Small intestine (tissue), 7 donors: ENCODE results near the gene PRIM2. TPM values are rescaled to one million over a fixed set of nuclear protein-coding genes. Genes with fewer than 3 reads are reported as not detected.
"Not testable (repeated sequence)": the region's sequence is repeated elsewhere in the genome, so short reads cannot be mapped to it uniquely, and the experiment has no call there.

Source experiments
- DNase-seq, 2 donors: peaks; one replicate each; pipeline versions ENCODE4 v3.0.0 to v3.0.0-alpha.2; 2013
- FAIRE-seq: peaks from 2 replicates; lab custom pipeline; 2012; peaks lifted over from hg19 to GRCh38; lab: Jason Lieb, UNC
- H3K27ac ChIP-seq, 3 donors: one replicate each; pipeline ENCODE4 v1.5.1; 2013; ENCODE audit warnings: low read length in 2 of 3, mild to moderate bottlenecking in 2 of 3, control low read depth in 1 of 3, inconsistent platforms in 1 of 3, low read depth in 1 of 3, moderate library complexity in 1 of 3
- H3K27me3 ChIP-seq, 3 donors: one replicate each; pipeline ENCODE4 v1.6.1; 2013; ENCODE audit warnings: low read length in 3 of 3, inconsistent platforms in 1 of 3; ENCODE audit not compliant: control insufficient read depth in 3 of 3, insufficient read depth in 3 of 3
- H3K36me3 ChIP-seq, 3 donors: one replicate each; pipeline ENCODE4 v1.6.1; 2013; ENCODE audit warnings: low read length in 3 of 3, inconsistent platforms in 1 of 3, low read depth in 1 of 3, mild to moderate bottlenecking in 1 of 3, moderate library complexity in 1 of 3; ENCODE audit not compliant: control insufficient read depth in 3 of 3, insufficient read depth in 2 of 3
- H3K4me1 ChIP-seq, 3 donors: one replicate each; pipeline ENCODE4 v1.6.1; 2013; ENCODE audit warnings: low read length in 2 of 3, inconsistent platforms in 1 of 3, low read depth in 1 of 3, mild to moderate bottlenecking in 1 of 3, moderate library complexity in 1 of 3; ENCODE audit not compliant: control insufficient read depth in 3 of 3, insufficient read depth in 2 of 3
- H3K4me3 ChIP-seq, 3 donors: one replicate each; pipeline ENCODE4 v1.5.1; 2013; ENCODE audit warnings: low read length in 3 of 3, control low read depth in 1 of 3, inconsistent platforms in 1 of 3, low read depth in 1 of 3, mild to moderate bottlenecking in 1 of 3, moderate library complexity in 1 of 3
- H3K9me3 ChIP-seq, 2 donors: one replicate each; pipeline ENCODE4 v1.6.1; 2013; ENCODE audit warnings: low read depth in 1 of 2, low read length in 1 of 2; ENCODE audit not compliant: control insufficient read depth in 2 of 2, insufficient read depth in 1 of 2
- WGBS, 3 donors: extraction: QIAGEN DNeasy Blood & Tissue Kit; methylation state at CpG; one replicate each; pipeline ENCODE4 v1.1.7; 2013; 5-methylcytosine and 5-hydroxymethylcytosine counted together
- polyA plus RNA-seq, 4 donors: library from polyadenylated mRNA; stranded (reverse) in 3 of 4; unstranded in 1 of 4; fragments of 200-250 nt in 3 of 4; fragments of 120-200 nt in 1 of 4; gene quantifications; one replicate each; pipeline versions ENCODE4 v1.2.1 to v1.2.3, GENCODE V29; 2013
- donor health status: healthy with polysubstance abuse.
- donor health status: control.
- donor health status: control.
- donor health status: Bipolar disorder and iron deficiency.
- donor health status: healthy.

The PRIM2 gene
- polyA plus RNA-seq, 4 donors: 2.7 to 9.7 (median 5.9) TPM

- H3K27me3 ChIP-seq, H3K27ac ChIP-seq, H3K4me3 ChIP-seq, DNase-seq, H3K36me3 ChIP-seq, H3K4me1 ChIP-seq, H3K9me3 ChIP-seq, FAIRE-seq: not testable (repeated sequence)
Measured at GRCh38 chr6:57559170-57559569, 241.7 kb downstream of the PRIM2 start.

- not testable (repeated sequence) for H3K27ac ChIP-seq, H3K4me3 ChIP-seq, H3K4me1 ChIP-seq, DNase-seq, H3K36me3 ChIP-seq, H3K27me3 ChIP-seq, FAIRE-seq, H3K9me3 ChIP-seq
- 95 to 97% (median 96%) methylated on average over 3 of the region's 3 CpGs for WGBS, 3 donors
Measured at GRCh38 chr6:57562233-57562632, 244.8 kb downstream of the PRIM2 start.

GRCh38 chr6:57572119-57572518 lies 254.7 kb downstream of the PRIM2 start:
- FAIRE-seq, H3K27me3 ChIP-seq, DNase-seq, H3K4me3 ChIP-seq, H3K9me3 ChIP-seq, H3K4me1 ChIP-seq, H3K36me3 ChIP-seq, H3K27ac ChIP-seq: not testable (repeated sequence)
- 87 to 93% (median 88%) methylated on average over 4 of the region's 4 CpGs for WGBS, 3 donors

DNA sequence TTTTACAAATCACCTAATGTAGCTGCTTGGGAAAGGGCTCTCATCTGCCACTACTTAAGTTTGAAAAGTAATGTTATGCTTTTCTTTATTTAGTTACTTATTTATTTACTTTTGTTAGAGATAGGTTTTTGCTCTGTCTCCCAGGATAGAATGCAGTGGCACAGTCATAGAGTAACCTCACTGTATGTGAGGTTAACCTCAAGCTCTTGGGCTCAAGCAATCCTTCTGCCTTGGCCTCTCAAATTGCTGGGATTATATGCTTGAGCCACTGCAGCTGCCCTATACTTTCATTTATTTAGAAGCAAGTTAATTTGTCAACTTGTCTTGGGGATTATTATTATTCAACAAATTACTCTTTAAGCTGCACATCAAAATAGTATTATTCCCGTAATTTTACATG lies 255.4 kb downstream of the PRIM2 start:
- FAIRE-seq, DNase-seq: not testable (repeated sequence)
- 93 to 100% (median 95%) methylated on average over 1 of the region's 1 CpG for WGBS, 3 donors

GRCh38 chr6:57577023-57577422 lies 259.6 kb downstream of the PRIM2 start:
- not testable (repeated sequence) for DNase-seq, H3K36me3 ChIP-seq, FAIRE-seq, H3K4me3 ChIP-seq, H3K27ac ChIP-seq, H3K27me3 ChIP-seq, H3K9me3 ChIP-seq, H3K4me1 ChIP-seq
- WGBS, 3 donors: 92 to 100% (median 100%) methylated on average over 1 of the region's 1 CpG

More for the DNA sequence above, 255.4 kb downstream of the PRIM2 start:
- H3K36me3 ChIP-seq, H3K27me3 ChIP-seq, H3K4me1 ChIP-seq, H3K27ac ChIP-seq, H3K9me3 ChIP-seq, H3K4me3 ChIP-seq: not testable (repeated sequence)

DNA sequence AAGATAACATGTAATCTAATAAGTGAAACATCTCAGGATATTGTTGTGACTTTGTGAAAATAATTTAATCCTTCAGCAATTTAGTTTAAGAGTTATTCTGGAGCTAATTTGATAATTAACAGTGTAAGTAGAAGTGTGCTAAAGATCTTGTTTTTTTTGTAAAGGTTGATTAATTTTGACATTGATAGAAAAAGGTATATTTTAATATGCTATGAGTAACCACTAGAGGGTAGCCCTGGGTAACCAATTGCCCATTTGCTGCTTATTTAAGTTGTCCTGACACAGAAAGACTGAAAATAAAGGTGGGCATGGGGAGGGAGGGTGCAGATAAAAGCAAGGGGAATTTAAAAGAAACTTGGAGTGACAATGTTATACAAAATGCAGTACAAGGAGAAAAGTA lies 262.1 kb downstream of the PRIM2 start:
- not testable (repeated sequence) for H3K9me3 ChIP-seq, H3K4me3 ChIP-seq, DNase-seq, H3K27me3 ChIP-seq, H3K4me1 ChIP-seq, H3K36me3 ChIP-seq, H3K27ac ChIP-seq, FAIRE-seq

- H3K27me3 ChIP-seq, H3K36me3 ChIP-seq, H3K27ac ChIP-seq, H3K4me3 ChIP-seq, FAIRE-seq, H3K9me3 ChIP-seq, DNase-seq, H3K4me1 ChIP-seq: not testable (repeated sequence)
- WGBS, 3 donors: 79 to 96% (median 91%) methylated on average over 3 of the region's 3 CpGs
Measured at GRCh38 chr6:57581586-57581985, 264.2 kb downstream of the PRIM2 start.

- not testable (repeated sequence) for H3K4me1 ChIP-seq, DNase-seq, FAIRE-seq, H3K9me3 ChIP-seq, H3K36me3 ChIP-seq, H3K27ac ChIP-seq, H3K4me3 ChIP-seq, H3K27me3 ChIP-seq
- whole genome bisulfite sequencing, 3 donors: 79 to 86% (median 81%) methylated on average over 3 of the region's 3 CpGs
Measured at GRCh38 chr6:57601105-57601504, 283.7 kb downstream of the PRIM2 start.

GRCh38 chr6:57605303-57605702 lies 287.9 kb downstream of the PRIM2 start:
- H3K4me3 ChIP-seq, H3K4me1 ChIP-seq, H3K27me3 ChIP-seq, H3K9me3 ChIP-seq, FAIRE-seq, DNase-seq, H3K36me3 ChIP-seq, H3K27ac ChIP-seq: not testable (repeated sequence)
